Measurements from ENCODE around the gene PRDM16. TPM values are rescaled to one million over a fixed set of nuclear protein-coding genes. Genes with fewer than 3 reads are reported as not detected.

PRDM16 gene
- total and polyA plus RNA-seq, 4 donors, result 0.05 to 0.67 (median 0.19) TPM

DNA sequence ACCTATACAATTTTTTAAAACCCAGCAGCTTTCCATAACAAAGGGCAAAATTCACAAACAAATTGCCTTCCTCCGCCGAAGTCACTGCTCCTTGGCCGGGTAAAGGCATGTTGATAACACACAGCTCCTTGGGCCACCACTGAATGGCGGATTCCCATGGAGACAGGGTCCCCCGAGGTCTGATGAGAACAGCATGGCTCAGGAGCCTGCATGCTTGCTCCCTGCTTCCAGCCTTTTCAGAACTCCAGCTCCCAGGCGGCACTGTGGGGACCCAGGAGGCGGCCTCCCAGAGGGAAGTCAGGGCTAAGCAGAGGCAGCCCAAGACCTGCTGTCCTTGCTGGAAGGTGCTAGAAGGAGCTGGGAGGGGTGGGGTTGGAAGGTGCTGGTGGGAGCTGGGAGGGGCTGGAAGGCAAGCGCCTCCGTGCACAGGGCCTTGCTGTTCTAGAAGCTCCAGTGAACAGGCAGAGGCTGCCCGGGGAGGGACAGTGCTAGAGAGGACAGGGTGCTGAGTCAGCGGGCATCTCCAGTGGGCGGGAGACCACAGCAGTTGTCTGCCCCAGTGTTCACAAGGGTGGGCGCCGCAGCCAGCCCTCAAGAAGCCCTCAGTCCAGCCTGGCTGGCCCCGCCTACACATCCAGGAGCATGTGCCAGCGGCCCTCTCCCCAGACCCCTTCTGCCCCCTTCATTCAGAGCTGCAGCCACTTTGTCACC is 35.1 kb downstream of the PRDM16 start:
- Histone ChIP-seq H3K9ac (ENCODE audit: low read depth in 1 of 2, low read length in 2 of 2) (no peak overlapping the region), H3K4me1 (ENCODE audit: control insufficient read depth in 4 of 4, insufficient read depth in 4 of 4, low read length in 3 of 4) (no peaks in the 10 kb centered on the region), H3K27me3 (ENCODE audit: control insufficient read depth in 4 of 4, insufficient read depth in 4 of 4, low read length in 3 of 4) (no peaks in the 10 kb centered on the region), H3K36me3 (ENCODE audit: control insufficient read depth in 4 of 4, insufficient read depth in 3 of 4, low read depth in 1 of 4, low read length in 3 of 4) (no peaks in the 10 kb centered on the region), H3K27ac (ENCODE audit: low read depth in 1 of 2, low read length in 2 of 2) (no peak overlapping the region), H3K4me3 (ENCODE audit: low read depth in 1 of 3, low read length in 3 of 3) (no peak overlapping the region), H3K9me3 (ENCODE audit: control insufficient read depth in 4 of 4, low read length in 3 of 4) (peaks cover 0 to 1% (median 0%) of the 10 kb centered on the region in 4 donors)
- DNase-seq (ENCODE audit: low spot score), result no peak
- 92% methylated on average over 16 of the region's 16 CpGs for WGBS
- TF ChIP-seq, protein P1, sequence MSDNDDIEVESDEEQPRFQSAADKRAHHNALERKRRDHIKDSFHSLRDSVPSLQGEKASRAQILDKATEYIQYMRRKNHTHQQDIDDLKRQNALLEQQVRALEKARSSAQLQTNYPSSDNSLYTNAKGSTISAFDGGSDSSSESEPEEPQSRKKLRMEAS (IDR thresholded peaks at IDR 0.05), result no peak
- no peak for TF ChIP-seq HNF4A (conservative IDR thresholded peaks at IDR 0.05)
- no peak for TF ChIP-seq FOXA1 (IDR thresholded peaks at IDR 0.05)
- no peak for TF ChIP-seq SP1 (IDR thresholded peaks at IDR 0.05)
- no peak for TF ChIP-seq NR2F2 (IDR thresholded peaks at IDR 0.05)
- no peak for TF ChIP-seq TAF1 (conservative IDR thresholded peaks at IDR 0.05)
- TF ChIP-seq, protein P2, sequence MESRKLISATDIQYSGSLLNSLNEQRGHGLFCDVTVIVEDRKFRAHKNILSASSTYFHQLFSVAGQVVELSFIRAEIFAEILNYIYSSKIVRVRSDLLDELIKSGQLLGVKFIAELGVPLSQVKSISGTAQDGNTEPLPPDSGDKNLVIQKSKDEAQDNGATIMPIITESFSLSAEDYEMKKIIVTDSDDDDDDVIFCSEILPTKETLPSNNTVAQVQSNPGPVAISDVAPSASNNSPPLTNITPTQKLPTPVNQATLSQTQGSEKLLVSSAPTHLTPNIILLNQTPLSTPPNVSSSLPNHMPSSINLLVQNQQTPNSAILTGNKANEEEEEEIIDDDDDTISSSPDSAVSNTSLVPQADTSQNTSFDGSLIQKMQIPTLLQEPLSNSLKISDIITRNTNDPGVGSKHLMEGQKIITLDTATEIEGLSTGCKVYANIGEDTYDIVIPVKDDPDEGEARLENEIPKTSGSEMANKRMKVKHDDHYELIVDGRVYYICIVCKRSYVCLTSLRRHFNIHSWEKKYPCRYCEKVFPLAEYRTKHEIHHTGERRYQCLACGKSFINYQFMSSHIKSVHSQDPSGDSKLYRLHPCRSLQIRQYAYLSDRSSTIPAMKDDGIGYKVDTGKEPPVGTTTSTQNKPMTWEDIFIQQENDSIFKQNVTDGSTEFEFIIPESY (IDR thresholded peaks at IDR 0.05), result no peak
- TF ChIP-seq GABPA (IDR thresholded peaks at IDR 0.05 in 1 of 2, conservative IDR thresholded peaks at IDR 0.05 in 1 of 2), result no peak
- TF ChIP-seq RXRA (IDR thresholded peaks at IDR 0.05), result no peak
- TF ChIP-seq, protein P3, sequence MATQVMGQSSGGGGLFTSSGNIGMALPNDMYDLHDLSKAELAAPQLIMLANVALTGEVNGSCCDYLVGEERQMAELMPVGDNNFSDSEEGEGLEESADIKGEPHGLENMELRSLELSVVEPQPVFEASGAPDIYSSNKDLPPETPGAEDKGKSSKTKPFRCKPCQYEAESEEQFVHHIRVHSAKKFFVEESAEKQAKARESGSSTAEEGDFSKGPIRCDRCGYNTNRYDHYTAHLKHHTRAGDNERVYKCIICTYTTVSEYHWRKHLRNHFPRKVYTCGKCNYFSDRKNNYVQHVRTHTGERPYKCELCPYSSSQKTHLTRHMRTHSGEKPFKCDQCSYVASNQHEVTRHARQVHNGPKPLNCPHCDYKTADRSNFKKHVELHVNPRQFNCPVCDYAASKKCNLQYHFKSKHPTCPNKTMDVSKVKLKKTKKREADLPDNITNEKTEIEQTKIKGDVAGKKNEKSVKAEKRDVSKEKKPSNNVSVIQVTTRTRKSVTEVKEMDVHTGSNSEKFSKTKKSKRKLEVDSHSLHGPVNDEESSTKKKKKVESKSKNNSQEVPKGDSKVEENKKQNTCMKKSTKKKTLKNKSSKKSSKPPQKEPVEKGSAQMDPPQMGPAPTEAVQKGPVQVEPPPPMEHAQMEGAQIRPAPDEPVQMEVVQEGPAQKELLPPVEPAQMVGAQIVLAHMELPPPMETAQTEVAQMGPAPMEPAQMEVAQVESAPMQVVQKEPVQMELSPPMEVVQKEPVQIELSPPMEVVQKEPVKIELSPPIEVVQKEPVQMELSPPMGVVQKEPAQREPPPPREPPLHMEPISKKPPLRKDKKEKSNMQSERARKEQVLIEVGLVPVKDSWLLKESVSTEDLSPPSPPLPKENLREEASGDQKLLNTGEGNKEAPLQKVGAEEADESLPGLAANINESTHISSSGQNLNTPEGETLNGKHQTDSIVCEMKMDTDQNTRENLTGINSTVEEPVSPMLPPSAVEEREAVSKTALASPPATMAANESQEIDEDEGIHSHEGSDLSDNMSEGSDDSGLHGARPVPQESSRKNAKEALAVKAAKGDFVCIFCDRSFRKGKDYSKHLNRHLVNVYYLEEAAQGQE (IDR thresholded peaks at IDR 0.05), result no peak
- TF ChIP-seq, protein P4, sequence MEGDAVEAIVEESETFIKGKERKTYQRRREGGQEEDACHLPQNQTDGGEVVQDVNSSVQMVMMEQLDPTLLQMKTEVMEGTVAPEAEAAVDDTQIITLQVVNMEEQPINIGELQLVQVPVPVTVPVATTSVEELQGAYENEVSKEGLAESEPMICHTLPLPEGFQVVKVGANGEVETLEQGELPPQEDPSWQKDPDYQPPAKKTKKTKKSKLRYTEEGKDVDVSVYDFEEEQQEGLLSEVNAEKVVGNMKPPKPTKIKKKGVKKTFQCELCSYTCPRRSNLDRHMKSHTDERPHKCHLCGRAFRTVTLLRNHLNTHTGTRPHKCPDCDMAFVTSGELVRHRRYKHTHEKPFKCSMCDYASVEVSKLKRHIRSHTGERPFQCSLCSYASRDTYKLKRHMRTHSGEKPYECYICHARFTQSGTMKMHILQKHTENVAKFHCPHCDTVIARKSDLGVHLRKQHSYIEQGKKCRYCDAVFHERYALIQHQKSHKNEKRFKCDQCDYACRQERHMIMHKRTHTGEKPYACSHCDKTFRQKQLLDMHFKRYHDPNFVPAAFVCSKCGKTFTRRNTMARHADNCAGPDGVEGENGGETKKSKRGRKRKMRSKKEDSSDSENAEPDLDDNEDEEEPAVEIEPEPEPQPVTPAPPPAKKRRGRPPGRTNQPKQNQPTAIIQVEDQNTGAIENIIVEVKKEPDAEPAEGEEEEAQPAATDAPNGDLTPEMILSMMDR (IDR thresholded peaks at IDR 0.05; ENCODE audit: low read depth, low read length, missing input control), result no peak
- no peak for TF ChIP-seq FOXA2 (IDR thresholded peaks at IDR 0.05)
- no peak for TF ChIP-seq YY1 (IDR thresholded peaks at IDR 0.05)
- TF ChIP-seq, protein P5, sequence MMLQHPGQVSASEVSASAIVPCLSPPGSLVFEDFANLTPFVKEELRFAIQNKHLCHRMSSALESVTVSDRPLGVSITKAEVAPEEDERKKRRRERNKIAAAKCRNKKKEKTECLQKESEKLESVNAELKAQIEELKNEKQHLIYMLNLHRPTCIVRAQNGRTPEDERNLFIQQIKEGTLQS (IDR thresholded peaks at IDR 0.05), result no peak
- no peak for TF ChIP-seq EGR1 (IDR thresholded peaks at IDR 0.05; ENCODE audit: low read depth in 2 of 2)
